Measurements from ENCODE around the gene KCTD19. TPM values are rescaled to one million over a fixed set of nuclear protein-coding genes. Genes with fewer than 3 reads are reported as not detected.
"Not testable (repeated sequence)": the region's sequence is repeated elsewhere in the genome, so short reads cannot be mapped to it uniquely, and the experiment has no call there.

Gene KCTD19
- not detected for total RNA-seq

GRCh38 chr16:67326472-67327309, at the start of gene KCTD19, which contains the start of gene LRRC36:
Gene KCTD19, minus strand, starts transcription at chr16:67326741. Its CDS starts 34 bp downstream, at chr16:67326707.
Gene LRRC36, plus strand, starts transcription at chr16:67326815. Its CDS starts 48 bp downstream, at chr16:67326863.
- DNase-seq (ENCODE audit: extremely low spot score in 2 of 2), result no peak
- H3K36me3 ChIP-seq, result no peaks in the 10 kb centered on the region
- intact Hi-C loops (cut with DNase I), result no loop called here
- TF ChIP-seq POLR2A (IDR thresholded peaks at IDR 0.05) (no peak), CTCF (IDR thresholded peaks at IDR 0.05) (peak in 1 of 3 experiments; percentile 36), POLR2AphosphoS5 (IDR thresholded peaks at IDR 0.05; ENCODE audit: insufficient read depth in 1 of 2, low read depth in 1 of 2) (no peak)
- H3K4me1 ChIP-seq, result peaks cover 8% of the 10 kb centered on the region
- H3K4me3 ChIP-seq, result peak within 1 kb of the TSS; percentile 34 to 47
- H3K27me3 ChIP-seq, result no peaks in the 10 kb centered on the region
- no peaks in the 10 kb centered on the region for H3K9me3 ChIP-seq
- H3K27ac ChIP-seq, result peak within 1 kb of the TSS; percentile 21

GRCh38 chr16:67376012-67376411, 49.5 kb upstream of the KCTD19 start:
- H3K36me3 ChIP-seq, result not testable (repeated sequence)

GRCh38 chr16:67372664-67373063, 46.1 kb upstream of the KCTD19 start:
- Histone ChIP-seq H3K36me3 (no peaks in the 10 kb centered on the region), H3K9me3 (no peaks in the 10 kb centered on the region), H3K4me1 (no peaks in the 10 kb centered on the region), H3K4me3 (no peak overlapping the region), H3K27ac (no peak overlapping the region), H3K27me3 (no peaks in the 10 kb centered on the region)
- intact Hi-C loops (cut with DNase I), result no loop called here
- TF ChIP-seq POLR2A (IDR thresholded peaks at IDR 0.05), result no peak
- no peak for TF ChIP-seq POLR2AphosphoS5 (IDR thresholded peaks at IDR 0.05; ENCODE audit: insufficient read depth in 1 of 2, low read depth in 1 of 2)
- TF ChIP-seq CTCF (IDR thresholded peaks at IDR 0.05), result peak in 1 of 3 experiments; percentile 36
- no peak for DNase-seq (ENCODE audit: extremely low spot score in 2 of 2)

More at GRCh38 chr16:67376012-67376411, 49.5 kb upstream of the KCTD19 start:
- intact Hi-C loops (cut with DNase I); H3K4me3 ChIP-seq; DNase-seq (ENCODE audit: extremely low spot score in 2 of 2); H3K27me3 ChIP-seq; H3K9me3 ChIP-seq; H3K27ac ChIP-seq; H3K4me1 ChIP-seq: not testable (repeated sequence)

- DNase-seq (ENCODE audit: extremely low spot score in 2 of 2), result no peak
- Histone ChIP-seq H3K4me3 (no peak overlapping the region), H3K27ac (no peak overlapping the region), H3K36me3 (no peaks in the 10 kb centered on the region), H3K27me3 (no peaks in the 10 kb centered on the region), H3K9me3 (no peaks in the 10 kb centered on the region), H3K4me1 (no peaks in the 10 kb centered on the region)
- no peak for TF ChIP-seq POLR2A (IDR thresholded peaks at IDR 0.05)
- TF ChIP-seq POLR2AphosphoS5 (IDR thresholded peaks at IDR 0.05; ENCODE audit: insufficient read depth in 1 of 2, low read depth in 1 of 2), result no peak
- TF ChIP-seq CTCF (IDR thresholded peaks at IDR 0.05), result no peak
- intact Hi-C loops (cut with DNase I), result no loop called here
These were observed 44.1 kb upstream of the KCTD19 start for GRCh38 chr16:67370661-67371060.

- no peak for TF ChIP-seq CTCF (IDR thresholded peaks at IDR 0.05)
- no peak for TF ChIP-seq POLR2AphosphoS5 (IDR thresholded peaks at IDR 0.05; ENCODE audit: insufficient read depth in 1 of 2, low read depth in 1 of 2)
- TF ChIP-seq POLR2A (IDR thresholded peaks at IDR 0.05), result no peak
- H3K4me1 ChIP-seq, result no peaks in the 10 kb centered on the region
- no peak overlapping the region for H3K4me3 ChIP-seq
- intact Hi-C loops (cut with DNase I), result no loop called here
- DNase-seq (ENCODE audit: extremely low spot score in 2 of 2), result no peak
- H3K27ac ChIP-seq, result no peak overlapping the region
- H3K9me3 ChIP-seq, result no peaks in the 10 kb centered on the region
- H3K36me3 ChIP-seq, result no peaks in the 10 kb centered on the region
- no peaks in the 10 kb centered on the region for H3K27me3 ChIP-seq
These were observed 38.2 kb upstream of the KCTD19 start for GRCh38 chr16:67364600-67365235.

All from vagina (tissue), 2 donors.